MM.1S (cell line): ENCODE data around the gene SEMA4D.

ENCODE experiments used
- DNase-seq: peaks from one replicate; pipeline ENCODE4 v3.0.0-alpha.2; 2015
- H2AFZ ChIP-seq: fragments of 300-600 bp; sonication (generic); 2 replicates; pipeline ENCODE4 v1.6.0; 2016; ENCODE audit warnings: antibody characterized with exemption, low read length
- H3F3A ChIP-seq: fragments of 300-600 bp; sonication (generic); 2 replicates; pipeline ENCODE4 v1.6.1; 2016; ENCODE audit warnings: mild to moderate bottlenecking, antibody characterized with exemption, low read length, moderate library complexity, mixed read lengths; ENCODE audit not compliant: insufficient read depth
- H3K27ac ChIP-seq: fragments of 300-600 bp; sonication (generic); 2 replicates; pipeline ENCODE4 v1.5.1; 2016; ENCODE audit warnings: mild to moderate bottlenecking, low read length
- H3K27me3 ChIP-seq: fragments of 300-600 bp; sonication (generic); replicated peaks from 2 replicates; pipeline ENCODE4 v1.6.0; 2016; ENCODE audit warnings: low read length; ENCODE audit not compliant: insufficient read depth
- H3K36me3 ChIP-seq: fragments of 300-600 bp; sonication (generic); replicated peaks from 2 replicates; pipeline ENCODE4 v1.6.1; 2016; ENCODE audit warnings: mild to moderate bottlenecking, low read length, mixed read lengths; ENCODE audit not compliant: insufficient read depth
- H3K4me1 ChIP-seq: fragments of 300-600 bp; sonication (generic); 2 replicates; pipeline ENCODE4 v1.6.1; 2016; ENCODE audit warnings: low read length, mixed read lengths
- H3K4me2 ChIP-seq: fragments of 300-600 bp; sonication (generic); 2 replicates; pipeline ENCODE4 v1.6.0; 2016; ENCODE audit warnings: low read depth, low read length
- H3K4me3 ChIP-seq: fragments of 300-600 bp; sonication (generic); 2 replicates; pipeline ENCODE4 v1.5.1; 2016; ENCODE audit warnings: low read length, mixed read lengths
- H3K79me2 ChIP-seq: fragments of 300-600 bp; sonication (generic); 2 replicates; pipeline ENCODE4 v1.6.1; 2016; ENCODE audit warnings: mixed run types, low read length, mixed read lengths
- H3K9ac ChIP-seq: fragments of 300-600 bp; sonication (generic); 2 replicates; pipeline ENCODE4 v1.6.1; 2016; ENCODE audit warnings: low read length, mixed read lengths
- H3K9me2 ChIP-seq: fragments of 300-600 bp; sonication (generic); replicated peaks from 2 replicates; pipeline ENCODE4 v1.6.1; 2016; ENCODE audit warnings: mild to moderate bottlenecking, low read length, mixed read lengths; ENCODE audit not compliant: insufficient read depth
- H3K9me3 ChIP-seq: fragments of 300-600 bp; sonication (generic); replicated peaks from 2 replicates; pipeline ENCODE4 v1.6.1; 2016; ENCODE audit warnings: mild to moderate bottlenecking, low read length, mixed read lengths; ENCODE audit not compliant: insufficient read depth
- H4K20me1 ChIP-seq: fragments of 300-600 bp; sonication (generic); 2 replicates; pipeline ENCODE4 v1.6.1; 2016; ENCODE audit warnings: mild to moderate bottlenecking, low read length, moderate library complexity, mixed read lengths; ENCODE audit not compliant: insufficient read depth
- CTCF ChIP-seq: fragments of 300-600 bp; sonication (generic); IDR thresholded peaks from 2 replicates; pipeline ENCODE4 v1.5.1; 2016; ENCODE audit warnings: antibody characterized with exemption, low read length, mixed read lengths
- EZH2 ChIP-seq: fragments of 300-600 bp; sonication (generic); optimal IDR thresholded peaks from 2 replicates; pipeline ENCODE3; 2017; ENCODE audit warnings: low read depth, mild to moderate bottlenecking, antibody characterized with exemption, low read length, mixed read lengths
- EZH2phosphoT487 ChIP-seq: fragments of 300-600 bp; sonication (generic); IDR thresholded peaks from 2 replicates; pipeline ENCODE4 v1.6.1; 2018; ENCODE audit warnings: antibody characterized with exemption, low read length

The SEMA4D gene

GRCh38 chr9:89339807-89340206 is 158.1 kb downstream of the SEMA4D start:
- peak overlapping the region; percentile 31 for H3K9ac ChIP-seq
- H3K36me3 ChIP-seq: peaks cover 2% of the 10 kb centered on the region; the same call in 1 of the 2 replicates
- TF ChIP-seq CTCF (no peak), EZH2phosphoT487 (no peak), EZH2 (no peak)
- H2AFZ ChIP-seq: no peak overlapping the region
- no peaks in the 10 kb centered on the region for H3K9me2 ChIP-seq
- H3K79me2 ChIP-seq: peaks cover 22% of the 10 kb centered on the region
- no peaks in the 10 kb centered on the region for H3K27me3 ChIP-seq
- peaks cover 33% of the 10 kb centered on the region for H3F3A ChIP-seq
- H3K4me3 ChIP-seq: peak overlapping the region; percentile 22; the same call in 1 of the 2 replicates
- peak; percentile 89 for DNase-seq
- H3K9me3 ChIP-seq: no peaks in the 10 kb centered on the region
- peak overlapping the region; percentile 89 for H3K4me2 ChIP-seq
- peak overlapping the region; percentile 85 for H3K27ac ChIP-seq
- no peaks in the 10 kb centered on the region for H4K20me1 ChIP-seq
- peaks cover 43% of the 10 kb centered on the region for H3K4me1 ChIP-seq

GRCh38 chr9:89330513-89330912 is 167.4 kb downstream of the SEMA4D start:
- Histone ChIP-seq H3K4me3 (no peak overlapping the region), H3K4me2 (no peak overlapping the region), H3F3A (0 out of 2 replicates have a peak, but pooled peaks cover 4% of the 10 kb centered on the region), H3K79me2 (peaks cover 8% of the 10 kb centered on the region), H3K27me3 (no peaks in the 10 kb centered on the region), H3K9me3 (no peaks in the 10 kb centered on the region), H2AFZ (no peak overlapping the region), H4K20me1 (no peaks in the 10 kb centered on the region), H3K27ac (no peak overlapping the region), H3K36me3 (peaks cover 20% of the 10 kb centered on the region), H3K9ac (no peak overlapping the region), H3K4me1 (peaks cover 11% of the 10 kb centered on the region; the same call in 1 of the 2 replicates), H3K9me2 (no peaks in the 10 kb centered on the region)
- TF ChIP-seq EZH2phosphoT487: no peak
- TF ChIP-seq EZH2: no peak
- TF ChIP-seq CTCF: no peak
- DNase-seq: no peak

GRCh38 chr9:89329917-89330316 is 168.0 kb downstream of the SEMA4D start:
- H3K79me2 ChIP-seq: peaks cover 11% of the 10 kb centered on the region
- no peak overlapping the region for H3K27ac ChIP-seq
- no peak overlapping the region for H3K4me3 ChIP-seq
- H4K20me1 ChIP-seq: no peaks in the 10 kb centered on the region
- 0 out of 2 replicates have a peak, but pooled peaks cover 4% of the 10 kb centered on the region for H3F3A ChIP-seq
- peaks cover 20% of the 10 kb centered on the region for H3K36me3 ChIP-seq
- TF ChIP-seq EZH2phosphoT487: no peak
- peaks cover 11% of the 10 kb centered on the region; the same call in 1 of the 2 replicates for H3K4me1 ChIP-seq
- no peak overlapping the region for H3K4me2 ChIP-seq
- H3K9ac ChIP-seq: no peak overlapping the region
- H3K9me2 ChIP-seq: no peaks in the 10 kb centered on the region
- no peaks in the 10 kb centered on the region for H3K27me3 ChIP-seq
- H3K9me3 ChIP-seq: no peaks in the 10 kb centered on the region
- H2AFZ ChIP-seq: no peak overlapping the region
- no peak for DNase-seq

- Histone ChIP-seq H3K9me3 (no peaks in the 10 kb centered on the region), H3K4me2 (no peak overlapping the region), H3K9me2 (no peaks in the 10 kb centered on the region), H3K9ac (no peak overlapping the region), H3K79me2 (peaks cover 30% of the 10 kb centered on the region), H3K4me1 (no peaks in the 10 kb centered on the region), H3K36me3 (0 out of 2 replicates have a peak, but pooled peaks cover 9% of the 10 kb centered on the region), H3K27me3 (no peaks in the 10 kb centered on the region), H3K4me3 (no peak overlapping the region), H3F3A (no peaks in the 10 kb centered on the region), H3K27ac (no peak overlapping the region), H4K20me1 (no peaks in the 10 kb centered on the region), H2AFZ (no peak overlapping the region)
- no peak for TF ChIP-seq EZH2
- TF ChIP-seq CTCF: no peak
- TF ChIP-seq EZH2phosphoT487: no peak
- DNase-seq: no peak
Measured at GRCh38 chr9:89328064-89328463, 169.8 kb downstream of the SEMA4D start.
